H9 (cell line): ENCODE measurements around the gene ONECUT3. TPM values are rescaled to one million over a fixed set of nuclear protein-coding genes. Genes with fewer than 3 reads are reported as not detected.
A peak's percentile ranks its signal among the peaks of the same experiment; 100 is the strongest.

ENCODE experiments used
- DNase-seq: peaks from one replicate; pipeline ENCODE4 v3.0.0-alpha.2; 2017
- H2AFZ ChIP-seq: one replicate; pipeline ENCODE4 v1.6.1; 2013; ENCODE audit warnings: mild to moderate bottlenecking, low read length, control low read depth, moderate library complexity
- H2AK5ac ChIP-seq: 2 replicates; pipeline ENCODE4 v1.6.1; 2013; ENCODE audit warnings: low read length, control low read depth, mixed read lengths; ENCODE audit not compliant: insufficient read length
- H2BK120ac ChIP-seq: one replicate; pipeline ENCODE4 v1.6.1; 2013; ENCODE audit warnings: low read depth, mild to moderate bottlenecking, low read length, control low read depth, inconsistent platforms; ENCODE audit not compliant: poor library complexity, severe bottlenecking
- H2BK12ac ChIP-seq: 2 replicates; pipeline ENCODE4 v1.6.1; 2013; ENCODE audit warnings: low read length, control low read depth, mixed read lengths, low read depth; ENCODE audit not compliant: insufficient read length
- H2BK15ac ChIP-seq: 2 replicates; pipeline ENCODE4 v1.6.1; 2013; ENCODE audit warnings: low read depth, low read length, control low read depth
- H2BK20ac ChIP-seq: one replicate; pipeline ENCODE4 v1.6.1; 2013; ENCODE audit warnings: low read depth, mild to moderate bottlenecking, low read length, control low read depth, inconsistent platforms; ENCODE audit not compliant: poor library complexity, severe bottlenecking
- H2BK5ac ChIP-seq: 2 replicates; pipeline ENCODE4 v1.6.1; 2013; ENCODE audit warnings: low read length, control low read depth, mixed read lengths; ENCODE audit not compliant: insufficient read length
- H3K14ac ChIP-seq: 2 replicates; pipeline ENCODE4 v1.6.1; 2013; ENCODE audit warnings: low read length, control low read depth; ENCODE audit not compliant: insufficient read depth
- H3K18ac ChIP-seq: 2 replicates; pipeline ENCODE4 v1.6.1; 2013; ENCODE audit warnings: low read depth, mild to moderate bottlenecking, mixed read lengths, low read length, control low read depth; ENCODE audit not compliant: insufficient read length
- H3K23ac ChIP-seq: 2 replicates; pipeline ENCODE4 v1.6.1; 2013; ENCODE audit warnings: low read length, control low read depth, mixed read lengths, low read depth; ENCODE audit not compliant: insufficient read length
- H3K23me2 ChIP-seq: 2 replicates; pipeline ENCODE4 v1.6.1; 2013; ENCODE audit warnings: low read depth, mild to moderate bottlenecking, mixed read lengths, low read length, control low read depth; ENCODE audit not compliant: insufficient read length, poor library complexity, severe bottlenecking
- H3K27ac ChIP-seq: 2 replicates; pipeline ENCODE4 v1.5.1; 2013; ENCODE audit warnings: low read length, control low read depth, mixed read lengths, low read depth; ENCODE audit not compliant: insufficient read length
- H3K27me3 ChIP-seq: 2 replicates; pipeline ENCODE4 v1.6.1; 2013; ENCODE audit warnings: low read length, control low read depth, inconsistent platforms; ENCODE audit not compliant: insufficient read depth
- H3K4ac ChIP-seq: 2 replicates; pipeline ENCODE4 v1.6.1; 2013; ENCODE audit warnings: low read depth, mild to moderate bottlenecking, control low read depth, inconsistent platforms, low read length, moderate library complexity
- H3K4me1 ChIP-seq: 2 replicates; pipeline ENCODE4 v1.6.1; 2013; ENCODE audit warnings: low read length, control low read depth, inconsistent platforms; ENCODE audit not compliant: insufficient read depth
- H3K4me2 ChIP-seq: 2 replicates; pipeline ENCODE4 v1.6.1; 2013; ENCODE audit warnings: low read length, control low read depth, mixed read lengths; ENCODE audit not compliant: insufficient read length, insufficient read depth
- H3K56ac ChIP-seq: 2 replicates; pipeline ENCODE4 v1.6.1; 2013; ENCODE audit warnings: low read depth, mild to moderate bottlenecking, mixed read lengths, low read length, control low read depth; ENCODE audit not compliant: insufficient read length
- H3K79me1 ChIP-seq: 2 replicates; pipeline ENCODE4 v1.6.1; 2013; ENCODE audit warnings: low read depth, mild to moderate bottlenecking, moderate library complexity, low read length, control low read depth, inconsistent platforms; ENCODE audit not compliant: insufficient read depth, poor library complexity, severe bottlenecking
- H3K79me2 ChIP-seq: 2 replicates; pipeline ENCODE4 v1.6.1; 2013; ENCODE audit warnings: low read length, control low read depth, inconsistent platforms; ENCODE audit not compliant: insufficient read depth
- H3K9ac ChIP-seq: 2 replicates; pipeline ENCODE4 v1.6.1; 2013; ENCODE audit warnings: low read length, control low read depth, mixed read lengths; ENCODE audit not compliant: insufficient read length; ENCODE audit errors: extremely low read depth
- H3K9me3 ChIP-seq: one replicate; pipeline ENCODE4 v1.6.1; 2013; ENCODE audit warnings: low read depth, low read length, inconsistent platforms; ENCODE audit not compliant: control insufficient read depth
- H3T11ph ChIP-seq: one replicate; pipeline ENCODE4 v1.6.1; 2013; ENCODE audit warnings: mild to moderate bottlenecking, low read length, control low read depth, inconsistent platforms
- H4K20me1 ChIP-seq: one replicate; pipeline ENCODE4 v1.6.1; 2013; ENCODE audit not compliant: control insufficient read depth, insufficient read length, insufficient read depth
- H4K5ac ChIP-seq: 2 replicates; pipeline ENCODE4 v1.6.1; 2013; ENCODE audit warnings: low read depth, mild to moderate bottlenecking, mixed read lengths, low read length, control low read depth; ENCODE audit not compliant: insufficient read length
- H4K8ac ChIP-seq: replicated peaks from 2 replicates; pipeline ENCODE4 v1.6.1; 2013; ENCODE audit warnings: low read length, control low read depth, mixed read lengths, low read depth; ENCODE audit not compliant: insufficient read length
- H4K91ac ChIP-seq: 2 replicates; pipeline ENCODE4 v1.6.1; 2013; ENCODE audit warnings: low read depth, mild to moderate bottlenecking, moderate library complexity, mixed read lengths, low read length, control low read depth; ENCODE audit not compliant: insufficient read length
- H3K27ac Mint-ChIP-seq, 3 experiments: 2 replicates in 2 of 3; 3 replicates in 1 of 3; pipeline ENCODE4 v1.8.0; 2020 to 2021; ENCODE audit warnings: mixed read lengths in 3 of 3, mild to moderate bottlenecking in 1 of 3, moderate library complexity in 1 of 3
- H3K27me3 Mint-ChIP-seq: 2 replicates; pipeline ENCODE4 v1.8.0; 2021; ENCODE audit warnings: low read depth, mild to moderate bottlenecking, moderate library complexity, mixed read lengths
- H3K36me3 Mint-ChIP-seq, 3 experiments: 2 replicates in 2 of 3; 3 replicates in 1 of 3; pipeline ENCODE4 v1.8.0; 2020 to 2021; ENCODE audit warnings: low read depth in 3 of 3, mixed read lengths in 3 of 3; ENCODE audit not compliant: insufficient read depth in 1 of 3
- H3K4me1 Mint-ChIP-seq, 2 experiments: 2 replicates each; pipeline ENCODE4 v1.8.0; 2020; ENCODE audit warnings: mixed read lengths in 2 of 2
- H3K4me3 Mint-ChIP-seq, 2 experiments: 2 replicates in 1 of 2; 3 replicates in 1 of 2; pipeline ENCODE4 v1.8.0; 2020 to 2021; ENCODE audit warnings: mild to moderate bottlenecking in 2 of 2, mixed read lengths in 2 of 2, moderate library complexity in 1 of 2
- H3K9me3 Mint-ChIP-seq, 2 experiments: 2 replicates in 1 of 2; 3 replicates in 1 of 2; pipeline ENCODE4 v1.8.0; 2020; ENCODE audit warnings: mild to moderate bottlenecking in 2 of 2, mixed read lengths in 2 of 2, moderate library complexity in 1 of 2
- whole genome bisulfite sequencing: extraction: QIAGEN DNeasy Blood & Tissue Kit; methylation state at CpG from one replicate; pipeline ENCODE4 v1.1.7; 2013; ENCODE audit warnings: missing lambda C conversion rate, low lambda C conversion rate, mixed read lengths; ENCODE audit not compliant: insufficient read length; ENCODE audit errors: extremely low coverage; 5-methylcytosine and 5-hydroxymethylcytosine counted together
- microRNA-seq: library from miRNA; unstranded; fragments of <30 nt; microRNA quantifications from one replicate; pipeline ENCODE4, GENCODE V29; 2020; ENCODE audit warnings: borderline microRNAs expressed
- total RNA-seq: library from RNA; stranded (reverse); gene quantifications from 2 replicates; pipeline ENCODE4 v1.2.1, GENCODE V29; 2021
- TF ChIP-seq, protein P1 (sequence below): fragments of 200-600 bp; sonication (generic); conservative IDR thresholded peaks from 3 replicates; pipeline ENCODE4 v1.8.0; 2021; ENCODE audit warnings: antibody characterized with exemption, mild to moderate bottlenecking

The ONECUT3 gene
- total RNA-seq, 1 experiment from 2014 or later: 0.04 TPM

DNA sequence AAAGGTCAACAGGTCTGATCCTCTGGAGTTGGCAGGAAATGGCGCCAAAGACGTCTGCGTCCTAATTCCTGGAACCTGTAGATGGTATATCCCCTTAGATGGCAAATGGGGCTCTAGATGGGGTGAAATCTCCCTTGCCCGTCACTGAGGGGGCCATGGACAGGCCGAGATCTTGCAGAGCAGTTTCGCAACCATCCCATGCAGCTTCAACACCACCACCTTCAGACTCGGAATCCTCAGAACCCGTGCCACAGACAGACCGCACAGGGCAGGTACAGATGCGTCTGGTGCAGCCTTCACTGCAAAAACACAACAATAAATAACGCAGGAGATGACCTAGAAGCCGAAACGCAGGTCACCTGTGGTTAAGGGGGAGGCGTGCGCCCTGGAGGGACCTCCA lies 77.3 kb downstream of the ONECUT3 start:
- Histone ChIP-seq H3K14ac (no peak overlapping the region; the same call in 1 of the 2 replicates), H3K23me2 (no peaks in the 10 kb centered on the region), H3T11ph (no peak overlapping the region), H2BK5ac (no peak overlapping the region), H3K27me3 (no peaks in the 10 kb centered on the region), H2AFZ (no peak overlapping the region), H2BK12ac (no peak overlapping the region), H2BK120ac (no peak overlapping the region), H3K9me3 (no peaks in the 10 kb centered on the region), H2AK5ac (no peak overlapping the region), H3K27ac (no peak overlapping the region), H3K56ac (no peak overlapping the region), H3K79me2 (peaks cover 2% of the 10 kb centered on the region; the same call in 1 of the 2 replicates), H3K23ac (no peak overlapping the region), H3K18ac (no peak overlapping the region), H4K91ac (no peak overlapping the region), H4K8ac (no peak overlapping the region), H4K5ac (no peak overlapping the region), H3K9ac (no peak overlapping the region), H4K20me1 (peaks cover 4% of the 10 kb centered on the region), H3K4me2 (no peak overlapping the region), H3K4ac (no peak overlapping the region), H2BK20ac (no peak overlapping the region), H2BK15ac (no peak overlapping the region), H3K4me1 (no peaks in the 10 kb centered on the region), H3K79me1 (peaks cover 3% of the 10 kb centered on the region)
- Mint-ChIP-seq H3K4me3 (no peak overlapping the region), H3K27me3 (no peaks in the 10 kb centered on the region), H3K36me3 (peaks cover 4 to 16% (median 7%) of the 10 kb centered on the region in 3 experiments; a peak in 6 of 7 replicates), H3K27ac (peak overlapping the region in 2 of 3 experiments; percentile 40 to 49; a peak in 2 of 7 replicates), H3K9me3 (no peaks in the 10 kb centered on the region), H3K4me1 (peaks cover 6 to 19% of the 10 kb centered on the region in 2 experiments; a peak in 3 of 4 replicates)
- TF ChIP-seq, protein P1, sequence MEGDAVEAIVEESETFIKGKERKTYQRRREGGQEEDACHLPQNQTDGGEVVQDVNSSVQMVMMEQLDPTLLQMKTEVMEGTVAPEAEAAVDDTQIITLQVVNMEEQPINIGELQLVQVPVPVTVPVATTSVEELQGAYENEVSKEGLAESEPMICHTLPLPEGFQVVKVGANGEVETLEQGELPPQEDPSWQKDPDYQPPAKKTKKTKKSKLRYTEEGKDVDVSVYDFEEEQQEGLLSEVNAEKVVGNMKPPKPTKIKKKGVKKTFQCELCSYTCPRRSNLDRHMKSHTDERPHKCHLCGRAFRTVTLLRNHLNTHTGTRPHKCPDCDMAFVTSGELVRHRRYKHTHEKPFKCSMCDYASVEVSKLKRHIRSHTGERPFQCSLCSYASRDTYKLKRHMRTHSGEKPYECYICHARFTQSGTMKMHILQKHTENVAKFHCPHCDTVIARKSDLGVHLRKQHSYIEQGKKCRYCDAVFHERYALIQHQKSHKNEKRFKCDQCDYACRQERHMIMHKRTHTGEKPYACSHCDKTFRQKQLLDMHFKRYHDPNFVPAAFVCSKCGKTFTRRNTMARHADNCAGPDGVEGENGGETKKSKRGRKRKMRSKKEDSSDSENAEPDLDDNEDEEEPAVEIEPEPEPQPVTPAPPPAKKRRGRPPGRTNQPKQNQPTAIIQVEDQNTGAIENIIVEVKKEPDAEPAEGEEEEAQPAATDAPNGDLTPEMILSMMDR: no peak
- no CpG with 5 or more reads among the region's 15 CpGs for WGBS
- no peak for DNase-seq

Small RNA genes within 50 kb of the gene (microRNA-seq; reads per million reads assigned to microRNA genes)
- 1.3 reads per million, percentile 7 among the genes with 10 or more reads in this experiment for gene MIR1909

Other genes with a start within 250 kb of the ONECUT3 start
- 1.4 and 1.5 TPM in 2 replicates for gene ADAMTSL5, start 240.5 kb upstream of the ONECUT3 start, total RNA-seq
- 0.50 and 0.57 TPM in 2 replicates for gene PLK5, start 229.4 kb upstream of the ONECUT3 start, total RNA-seq
- 70.4 and 75.9 TPM in 2 replicates for gene MEX3D, start 185.2 kb upstream of the ONECUT3 start, total RNA-seq
- 126 and 128 TPM in 2 replicates for gene MBD3, start 160.6 kb upstream of the ONECUT3 start, total RNA-seq
- 166 and 174 TPM in 2 replicates for gene UQCR11, start 148.0 kb upstream of the ONECUT3 start, total RNA-seq
- gene TCF3, start 100.9 kb upstream of the ONECUT3 start, total RNA-seq: 304 TPM in 2 replicates
- 8.7 and 9.6 TPM in 2 replicates for gene ATP8B3, start 58.8 kb downstream of the ONECUT3 start, total RNA-seq
- gene REXO1, start 95.0 kb downstream of the ONECUT3 start, total RNA-seq: 45.6 and 56.8 TPM in 2 replicates
- gene KLF16, start 110.1 kb downstream of the ONECUT3 start, total RNA-seq: 66.5 and 66.8 TPM in 2 replicates
- 47.5 and 50.3 TPM in 2 replicates for gene ABHD17A, start 132.0 kb downstream of the ONECUT3 start, total RNA-seq
- gene ADAT3, start 151.9 kb downstream of the ONECUT3 start, total RNA-seq: 12.2 and 12.9 TPM in 2 replicates
- 65.0 and 69.0 TPM in 2 replicates for gene SCAMP4, start 151.9 kb downstream of the ONECUT3 start, total RNA-seq
- 96.6 and 100.0 TPM in 2 replicates for gene CSNK1G2, start 187.7 kb downstream of the ONECUT3 start, total RNA-seq